ENCODE measurements around the gene IL36RN.

The IL36RN gene

DNA sequence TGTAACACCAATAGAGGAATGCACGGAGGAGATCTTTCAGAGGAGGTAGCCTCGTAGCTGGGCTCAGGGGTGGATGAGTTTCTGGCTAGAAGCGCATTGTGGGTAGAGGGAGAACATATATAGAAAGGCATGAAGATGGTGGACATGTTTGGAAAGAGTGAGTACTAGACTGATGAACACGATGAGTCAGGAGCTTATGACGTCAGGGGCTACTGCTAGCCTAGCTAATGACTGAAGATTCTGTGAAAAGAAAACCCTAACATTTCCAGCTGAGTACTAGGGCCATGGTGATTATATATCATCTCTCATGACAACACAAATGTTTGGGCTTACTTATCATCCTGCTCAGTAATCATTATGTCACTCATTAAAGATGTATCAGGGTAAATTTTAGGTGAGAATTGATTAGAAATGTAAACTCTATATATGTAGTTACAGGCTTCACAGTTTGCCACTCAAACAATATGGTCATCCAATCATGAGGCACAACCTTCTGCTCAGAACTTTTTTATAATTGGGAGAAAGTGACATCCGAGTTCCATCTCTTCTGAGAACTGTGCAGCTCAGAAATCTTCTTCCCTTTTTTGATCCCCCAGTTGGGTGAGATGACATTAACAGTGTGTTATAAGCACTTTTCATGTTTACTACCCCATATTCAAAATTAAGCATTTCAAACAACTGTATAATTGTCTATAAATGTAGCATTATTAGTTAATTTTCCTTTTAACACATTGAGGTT, 46.2 kb downstream of the IL36RN start:
- no peak for DNase-seq (ENCODE audit: extremely low spot score)
- POLR2A ChIA-PET: interaction anchor here (1.1 kb wide), 2 partner anchors 15 to 520 kb away, joined by 3 read pairs; no protein-coding TSS in a partner anchor
- CTCF ChIA-PET: interaction anchor here (0.9 kb wide), 1 partner anchor 25 kb away, joined by 4 read pairs; no protein-coding TSS in a partner anchor
- no peak for TF ChIP-seq FOXK2 (IDR thresholded peaks at IDR 0.05)
- no peak for TF ChIP-seq HDGF (IDR thresholded peaks at IDR 0.05; ENCODE audit: borderline replicate concordance)
- no peak for TF ChIP-seq SUZ12 (IDR thresholded peaks at IDR 0.05)
- no peak for TF ChIP-seq BHLHE40 (IDR thresholded peaks at IDR 0.05; ENCODE audit: borderline replicate concordance)
- no peak for TF ChIP-seq FOXA1 (IDR thresholded peaks at IDR 0.05)
- no peak for TF ChIP-seq CTBP1 (IDR thresholded peaks at IDR 0.05; ENCODE audit: borderline replicate concordance)
- no peak for TF ChIP-seq NFRKB (IDR thresholded peaks at IDR 0.05)
- TF ChIP-seq ARNT (IDR thresholded peaks at IDR 0.05): no peak
- no peak for TF ChIP-seq ZNF384 (IDR thresholded peaks at IDR 0.05)
- TF ChIP-seq PKNOX1 (IDR thresholded peaks at IDR 0.05): no peak
- no peak for TF ChIP-seq FOXM1 (IDR thresholded peaks at IDR 0.05; ENCODE audit: borderline replicate concordance)
- TF ChIP-seq LEF1 (IDR thresholded peaks at IDR 0.05; ENCODE audit: borderline replicate concordance): no peak
- TF ChIP-seq ELF4 (IDR thresholded peaks at IDR 0.05): no peak
- TF ChIP-seq L3MBTL2 (conservative IDR thresholded peaks at IDR 0.05): no peak
- no peak for TF ChIP-seq SP1 (IDR thresholded peaks at IDR 0.05)

DNA sequence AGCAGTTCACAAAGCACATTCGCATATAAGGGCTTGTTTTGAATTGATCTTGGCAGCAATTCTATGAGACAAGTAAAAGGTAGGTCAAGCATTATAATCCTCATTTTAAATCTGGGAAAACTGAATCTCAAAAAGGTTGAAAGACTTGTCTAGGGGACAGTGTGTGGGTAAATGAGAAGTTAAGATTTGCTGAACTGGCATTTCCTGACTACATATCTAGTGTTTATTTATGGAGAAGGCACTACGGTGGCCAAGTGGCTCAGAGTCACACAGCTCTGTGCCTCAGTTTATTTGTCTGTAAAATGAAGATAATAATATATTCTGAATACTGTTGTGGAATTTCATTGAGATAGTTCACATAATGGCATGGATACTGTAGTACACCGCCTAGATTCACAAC, 52.1 kb downstream of the IL36RN start:
- TF ChIP-seq BHLHE40 (IDR thresholded peaks at IDR 0.05; ENCODE audit: borderline replicate concordance) (no peak), SUZ12 (IDR thresholded peaks at IDR 0.05) (no peak), PKNOX1 (IDR thresholded peaks at IDR 0.05) (no peak), ZNF384 (IDR thresholded peaks at IDR 0.05) (no peak), ELF4 (IDR thresholded peaks at IDR 0.05) (no peak), SP1 (IDR thresholded peaks at IDR 0.05) (no peak), LEF1 (IDR thresholded peaks at IDR 0.05; ENCODE audit: borderline replicate concordance) (no peak), FOXK2 (IDR thresholded peaks at IDR 0.05) (no peak), L3MBTL2 (conservative IDR thresholded peaks at IDR 0.05) (no peak), HDGF (IDR thresholded peaks at IDR 0.05; ENCODE audit: borderline replicate concordance) (no peak), FOXA1 (IDR thresholded peaks at IDR 0.05) (no peak), NFRKB (IDR thresholded peaks at IDR 0.05) (no peak), FOXM1 (IDR thresholded peaks at IDR 0.05; ENCODE audit: borderline replicate concordance) (no peak), ARNT (IDR thresholded peaks at IDR 0.05) (no peak), TARDBP (IDR thresholded peaks at IDR 0.05) (no peak), CTBP1 (IDR thresholded peaks at IDR 0.05; ENCODE audit: borderline replicate concordance) (no peak)
- ChIA-PET CTCF (no interaction called here), POLR2A (no interaction called here)
- DNase-seq (ENCODE audit: extremely low spot score): no peak

GRCh38 chr2:113111823-113112287, 52.9 kb downstream of the IL36RN start:
- no peak for DNase-seq (ENCODE audit: extremely low spot score)
- no peak for TF ChIP-seq HDGF (IDR thresholded peaks at IDR 0.05; ENCODE audit: borderline replicate concordance)
- no peak for TF ChIP-seq NFRKB (IDR thresholded peaks at IDR 0.05)
- no peak for TF ChIP-seq ARNT (IDR thresholded peaks at IDR 0.05)
- no peak for TF ChIP-seq FOXK2 (IDR thresholded peaks at IDR 0.05)
- no peak for TF ChIP-seq LEF1 (IDR thresholded peaks at IDR 0.05; ENCODE audit: borderline replicate concordance)
- no peak for TF ChIP-seq ELF4 (IDR thresholded peaks at IDR 0.05)
- no peak for TF ChIP-seq FOXM1 (IDR thresholded peaks at IDR 0.05; ENCODE audit: borderline replicate concordance)
- CTCF ChIA-PET: no interaction called here
- POLR2A ChIA-PET: no interaction called here

DNA sequence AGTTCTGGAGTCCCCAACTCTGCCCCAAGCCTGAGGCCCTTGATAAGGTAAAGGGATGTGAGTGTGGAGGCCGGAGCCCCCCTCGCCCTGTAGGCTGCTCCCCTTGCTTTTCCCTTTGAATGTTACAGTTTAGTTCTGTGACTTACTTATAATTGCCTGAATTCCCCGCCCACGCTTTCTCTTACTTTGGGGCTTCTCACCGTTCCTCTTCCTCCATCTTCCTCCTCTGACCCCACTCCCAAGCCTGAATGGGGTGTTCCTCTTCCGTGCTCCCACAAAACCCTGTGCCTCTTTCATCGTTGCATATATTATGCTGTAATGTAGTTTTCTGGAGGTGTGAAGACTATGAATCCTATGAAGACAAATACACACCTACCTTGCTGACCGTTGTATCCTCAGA, 53.4 kb downstream of the IL36RN start:
- CTCF ChIA-PET: no interaction called here
- POLR2A ChIA-PET: no interaction called here
- TF ChIP-seq SP1 (IDR thresholded peaks at IDR 0.05) (no peak), HDGF (IDR thresholded peaks at IDR 0.05; ENCODE audit: borderline replicate concordance) (no peak), SUZ12 (IDR thresholded peaks at IDR 0.05) (no peak), ARNT (IDR thresholded peaks at IDR 0.05) (no peak), L3MBTL2 (conservative IDR thresholded peaks at IDR 0.05) (no peak), NFRKB (IDR thresholded peaks at IDR 0.05) (no peak), CTBP1 (IDR thresholded peaks at IDR 0.05; ENCODE audit: borderline replicate concordance) (no peak), FOXA1 (IDR thresholded peaks at IDR 0.05) (no peak), PKNOX1 (IDR thresholded peaks at IDR 0.05) (no peak), BHLHE40 (IDR thresholded peaks at IDR 0.05; ENCODE audit: borderline replicate concordance) (no peak), ZNF384 (IDR thresholded peaks at IDR 0.05) (no peak), LEF1 (IDR thresholded peaks at IDR 0.05; ENCODE audit: borderline replicate concordance) (no peak)
- no peak for DNase-seq (ENCODE audit: extremely low spot score)

DNA sequence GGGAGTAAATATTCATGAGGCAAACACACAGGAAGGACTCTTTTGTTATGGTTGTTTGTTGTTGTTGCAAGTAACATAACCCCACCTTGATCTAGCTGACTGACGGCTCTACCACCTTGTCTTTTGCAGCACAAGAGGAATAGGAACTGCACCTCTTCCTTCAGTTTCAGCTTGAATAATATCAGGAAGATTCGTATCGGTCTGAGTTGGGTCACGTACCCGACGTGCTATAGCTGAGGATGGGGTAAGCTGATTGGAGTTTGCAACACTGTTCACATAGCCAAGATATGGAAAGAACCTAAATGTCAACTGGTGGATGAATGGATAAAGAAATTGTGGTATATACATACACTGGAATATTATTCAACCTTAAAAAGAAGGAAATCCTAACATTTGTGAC, 53.9 kb downstream of the IL36RN start:
- ChIA-PET CTCF (no interaction called here), POLR2A (no interaction called here)
- DNase-seq (ENCODE audit: extremely low spot score): no peak
- TF ChIP-seq FOXA1 (IDR thresholded peaks at IDR 0.05): no peak
- no peak for TF ChIP-seq HDGF (IDR thresholded peaks at IDR 0.05; ENCODE audit: borderline replicate concordance)
- no peak for TF ChIP-seq PKNOX1 (IDR thresholded peaks at IDR 0.05)
- TF ChIP-seq BHLHE40 (IDR thresholded peaks at IDR 0.05; ENCODE audit: borderline replicate concordance): no peak
- TF ChIP-seq FOXM1 (IDR thresholded peaks at IDR 0.05; ENCODE audit: borderline replicate concordance): no peak
- TF ChIP-seq TARDBP (IDR thresholded peaks at IDR 0.05): no peak
- no peak for TF ChIP-seq FOXK2 (IDR thresholded peaks at IDR 0.05)
- TF ChIP-seq SUZ12 (IDR thresholded peaks at IDR 0.05): no peak
- no peak for TF ChIP-seq ARNT (IDR thresholded peaks at IDR 0.05)
- no peak for TF ChIP-seq CTBP1 (IDR thresholded peaks at IDR 0.05; ENCODE audit: borderline replicate concordance)

Data from HEK293T (cell line).